ENCODE results near the gene SLC30A4.

Gene SLC30A4

DNA sequence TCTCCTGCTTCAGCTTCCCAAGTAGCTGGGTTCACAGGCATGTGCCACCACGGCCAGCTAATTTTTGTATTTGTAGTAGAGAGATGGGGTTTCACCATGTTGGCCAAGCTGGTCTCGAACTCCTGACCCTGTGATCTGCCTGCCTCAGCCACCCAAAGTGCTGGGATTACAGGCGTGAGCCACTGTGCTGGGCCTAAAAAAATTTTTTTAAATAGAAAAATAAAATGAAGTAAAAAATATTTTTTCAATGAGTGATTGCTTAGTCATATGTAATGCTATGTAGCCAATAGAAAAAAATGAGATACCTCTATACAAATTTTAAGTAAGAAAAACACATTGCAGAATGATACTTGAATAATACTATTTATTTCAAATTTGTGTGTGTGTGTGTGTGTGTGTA, 27.9 kb upstream of the SLC30A4 start:
- H2AFZ ChIP-seq (ENCODE audit: low read depth, low read length): no peak overlapping the region
- peaks cover 1 to 12% of the 10 kb centered on the region in 2 experiments for H3K27me3 ChIP-seq (ENCODE audit: control insufficient read depth in 1 of 2, insufficient read depth in 1 of 2, low read length in 2 of 2)
- peak overlapping the region; percentile 17 for H3K27ac ChIP-seq (ENCODE audit: low read length, poor library complexity, severe bottlenecking)
- H2BK5ac ChIP-seq (ENCODE audit: low read depth, low read length, poor library complexity, severe bottlenecking): no peak overlapping the region
- no peaks in the 10 kb centered on the region for H3K36me3 ChIP-seq (ENCODE audit: control insufficient read depth in 1 of 2, insufficient read depth in 2 of 2, low read depth in 1 of 2, low read length in 2 of 2)
- H3K79me1 ChIP-seq (replicated peaks; ENCODE audit: low read length, poor library complexity, severe bottlenecking): no peaks in the 10 kb centered on the region
- H3K4me3 ChIP-seq (ENCODE audit: insufficient read depth in 1 of 2, low read depth in 1 of 2, low read length in 2 of 2): no peak overlapping the region
- no peak overlapping the region for H2AK5ac ChIP-seq (ENCODE audit: low read length, severe bottlenecking)
- H3K9me3 ChIP-seq (ENCODE audit: control insufficient read depth, low read length): no peaks in the 10 kb centered on the region
- no peak overlapping the region for H2BK12ac ChIP-seq (ENCODE audit: low read length in 2 of 2)
- H4K91ac ChIP-seq (ENCODE audit: low read length): no peak overlapping the region
- H4K8ac ChIP-seq (ENCODE audit: low read length): no peak overlapping the region
- H3K23ac ChIP-seq (ENCODE audit: low read length in 2 of 2): no peak overlapping the region
- DNase-seq: no peak
- 94% methylated on average over 2 of the region's 3 CpGs for WGBS
- H2BK120ac ChIP-seq (ENCODE audit: low read depth, low read length): no peak overlapping the region
- no peak overlapping the region for H3K4me2 ChIP-seq (ENCODE audit: low read length, poor library complexity, severe bottlenecking)
- H3K4ac ChIP-seq (ENCODE audit: low read depth in 1 of 2, low read length in 2 of 2): no peak overlapping the region
- no peak overlapping the region for H3K18ac ChIP-seq (ENCODE audit: low read depth in 1 of 2, low read length in 2 of 2)
- H3K14ac ChIP-seq (ENCODE audit: low read length in 2 of 2): no peak overlapping the region
- peak overlapping the region; percentile 50 for H3K9ac ChIP-seq (ENCODE audit: low read length)
- peaks cover 2% of the 10 kb centered on the region for H3K4me1 ChIP-seq (ENCODE audit: control insufficient read depth, insufficient read depth, low read depth, low read length)
- H2BK15ac ChIP-seq (ENCODE audit: low read depth, poor library complexity, severe bottlenecking): no peak overlapping the region

DNA sequence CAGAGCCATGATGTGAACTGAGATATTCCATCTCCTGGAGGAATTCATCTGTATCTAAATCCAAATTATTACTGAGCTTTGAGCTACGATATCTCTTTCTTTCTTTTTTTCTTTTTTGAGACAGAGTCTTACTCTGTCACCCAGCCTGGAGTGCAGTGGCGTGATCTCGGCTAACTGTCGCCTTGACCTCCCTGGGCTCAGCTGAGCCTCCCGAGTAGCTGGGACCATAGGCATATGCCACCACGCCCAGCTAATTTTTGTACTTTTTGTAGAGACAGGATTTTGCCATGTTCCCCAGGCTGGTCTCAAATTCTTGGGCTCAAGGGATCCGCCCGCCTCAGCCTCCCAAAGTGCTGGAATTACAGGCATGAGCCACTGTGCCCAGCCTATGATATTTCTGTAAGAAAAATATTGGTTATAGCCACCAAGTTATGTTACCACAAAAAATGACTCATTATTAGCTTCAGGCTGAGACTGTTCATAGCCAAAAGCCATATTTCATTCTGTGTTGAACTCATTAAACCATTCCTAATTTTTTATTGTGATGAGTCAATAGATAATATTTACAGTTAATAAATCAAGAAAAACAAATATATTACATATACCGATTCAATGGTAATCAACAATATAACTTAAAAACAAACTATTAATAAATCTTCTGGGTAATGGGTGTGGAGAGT, 27.1 kb upstream of the SLC30A4 start:
- no peaks in the 10 kb centered on the region for H3K9me3 ChIP-seq (ENCODE audit: control insufficient read depth, low read length)

DNA sequence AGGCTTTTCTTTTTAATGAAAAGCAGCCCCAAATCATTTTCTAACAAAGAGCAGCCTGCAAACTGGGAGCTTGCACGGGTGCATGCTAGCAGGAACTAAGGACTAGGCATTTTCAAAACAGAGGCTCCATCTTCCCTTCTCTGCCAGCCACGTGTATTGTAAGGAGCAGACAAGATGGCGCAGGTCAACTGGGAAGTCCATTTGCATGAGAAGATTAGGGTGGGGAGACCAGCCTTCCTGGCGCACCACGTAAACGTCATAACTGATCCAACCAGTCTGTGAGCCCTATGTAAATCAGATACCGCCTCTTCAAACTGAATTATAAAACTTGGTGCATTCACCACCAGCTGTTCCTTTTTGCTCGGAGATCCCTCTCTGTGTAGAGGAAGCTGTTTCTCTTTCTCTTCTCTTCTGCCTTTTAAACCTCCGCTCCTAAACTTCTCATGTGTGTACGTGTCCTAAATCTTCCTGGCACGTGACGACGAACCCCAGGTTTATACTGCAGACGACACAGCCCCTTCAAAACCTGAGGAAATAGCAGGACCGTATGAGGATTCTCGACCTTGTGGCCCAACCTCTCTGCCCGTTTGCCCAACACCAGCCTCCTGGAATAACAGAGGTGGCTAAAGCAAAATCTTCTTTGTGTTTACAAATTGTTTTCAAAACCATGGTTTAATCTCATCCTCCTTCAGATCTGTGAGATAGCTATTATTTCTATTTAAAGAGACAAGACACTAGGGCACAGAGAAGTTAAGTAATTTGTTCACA, 26.4 kb upstream of the SLC30A4 start:
- Histone ChIP-seq H3K27me3 (ENCODE audit: control insufficient read depth in 1 of 2, insufficient read depth in 1 of 2, low read length in 2 of 2) (peaks cover 0 to 11% of the 10 kb centered on the region in 2 experiments), H3K14ac (ENCODE audit: low read length in 2 of 2) (no peak overlapping the region), H3K79me1 (replicated peaks; ENCODE audit: low read length, poor library complexity, severe bottlenecking) (no peaks in the 10 kb centered on the region), H2BK15ac (ENCODE audit: low read depth, poor library complexity, severe bottlenecking) (no peak overlapping the region), H3K9ac (ENCODE audit: low read length) (peak overlapping the region; percentile 50), H3K4me3 (ENCODE audit: insufficient read depth in 1 of 2, low read depth in 1 of 2, low read length in 2 of 2) (peak overlapping the region in 1 of 2 experiments; percentile 53), H3K4me1 (ENCODE audit: control insufficient read depth, insufficient read depth, low read depth, low read length) (peaks cover 2% of the 10 kb centered on the region), H3K4ac (ENCODE audit: low read depth in 1 of 2, low read length in 2 of 2) (no peak overlapping the region), H3K36me3 (ENCODE audit: control insufficient read depth in 1 of 2, insufficient read depth in 2 of 2, low read depth in 1 of 2, low read length in 2 of 2) (no peaks in the 10 kb centered on the region), H2AK5ac (ENCODE audit: low read length, severe bottlenecking) (no peak overlapping the region), H2BK120ac (ENCODE audit: low read depth, low read length) (no peak overlapping the region), H2BK12ac (ENCODE audit: low read length in 2 of 2) (no peak overlapping the region), H3K27ac (ENCODE audit: low read length, poor library complexity, severe bottlenecking) (no peak overlapping the region), H4K8ac (ENCODE audit: low read length) (no peak overlapping the region), H3K4me2 (ENCODE audit: low read length, poor library complexity, severe bottlenecking) (no peak overlapping the region), H3K23ac (ENCODE audit: low read length in 2 of 2) (no peak overlapping the region), H2AFZ (ENCODE audit: low read depth, low read length) (no peak overlapping the region), H3K9me3 (ENCODE audit: control insufficient read depth, low read length) (no peaks in the 10 kb centered on the region), H3K18ac (ENCODE audit: low read depth in 1 of 2, low read length in 2 of 2) (no peak overlapping the region), H2BK5ac (ENCODE audit: low read depth, low read length, poor library complexity, severe bottlenecking) (no peak overlapping the region), H4K91ac (ENCODE audit: low read length) (no peak overlapping the region)
- DNase-seq: no peak
- 86% methylated on average over 16 of the region's 17 CpGs for WGBS

More for the DNA sequence above, 27.1 kb upstream of the SLC30A4 start:
- Histone ChIP-seq H4K8ac (ENCODE audit: low read length) (no peak overlapping the region), H3K27me3 (ENCODE audit: control insufficient read depth in 1 of 2, insufficient read depth in 1 of 2, low read length in 2 of 2) (peaks cover 0 to 11% of the 10 kb centered on the region in 2 experiments), H3K4me1 (ENCODE audit: control insufficient read depth, insufficient read depth, low read depth, low read length) (peaks cover 2% of the 10 kb centered on the region), H2AFZ (ENCODE audit: low read depth, low read length) (no peak overlapping the region), H3K4me3 (ENCODE audit: insufficient read depth in 1 of 2, low read depth in 1 of 2, low read length in 2 of 2) (peak overlapping the region in 1 of 2 experiments; percentile 53), H2BK120ac (ENCODE audit: low read depth, low read length) (no peak overlapping the region), H3K14ac (ENCODE audit: low read length in 2 of 2) (no peak overlapping the region), H2AK5ac (ENCODE audit: low read length, severe bottlenecking) (no peak overlapping the region), H4K91ac (ENCODE audit: low read length) (no peak overlapping the region), H3K4ac (ENCODE audit: low read depth in 1 of 2, low read length in 2 of 2) (no peak overlapping the region), H3K18ac (ENCODE audit: low read depth in 1 of 2, low read length in 2 of 2) (no peak overlapping the region), H3K23ac (ENCODE audit: low read length in 2 of 2) (no peak overlapping the region), H3K9ac (ENCODE audit: low read length) (peak overlapping the region; percentile 50), H3K4me2 (ENCODE audit: low read length, poor library complexity, severe bottlenecking) (no peak overlapping the region), H2BK5ac (ENCODE audit: low read depth, low read length, poor library complexity, severe bottlenecking) (no peak overlapping the region), H3K27ac (ENCODE audit: low read length, poor library complexity, severe bottlenecking) (no peak overlapping the region), H2BK15ac (ENCODE audit: low read depth, poor library complexity, severe bottlenecking) (no peak overlapping the region), H3K36me3 (ENCODE audit: control insufficient read depth in 1 of 2, insufficient read depth in 2 of 2, low read depth in 1 of 2, low read length in 2 of 2) (no peaks in the 10 kb centered on the region), H2BK12ac (ENCODE audit: low read length in 2 of 2) (no peak overlapping the region), H3K79me1 (replicated peaks; ENCODE audit: low read length, poor library complexity, severe bottlenecking) (no peaks in the 10 kb centered on the region)
- DNase-seq: no peak
- WGBS: 96% methylated on average over 8 of the region's 9 CpGs

DNA sequence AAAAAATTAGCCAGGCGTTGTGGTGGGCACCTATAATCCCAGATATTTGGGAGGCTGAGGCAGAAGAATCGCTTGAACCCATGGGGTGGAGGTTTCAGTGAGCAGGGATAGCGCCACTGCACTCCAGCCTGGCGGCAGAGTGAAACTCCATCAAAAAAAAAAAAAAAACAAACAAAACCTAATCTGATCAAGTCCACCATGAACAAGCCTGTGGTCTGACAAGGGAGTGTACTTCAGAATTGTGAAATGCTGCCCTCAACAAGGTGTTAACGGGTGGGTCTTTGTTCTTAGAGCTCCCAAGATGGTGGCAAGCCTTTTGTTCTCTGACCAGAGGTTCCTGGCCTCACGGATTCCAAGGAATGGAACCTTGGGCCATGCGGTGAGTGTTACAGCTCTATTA, 24.2 kb upstream of the SLC30A4 start:
- no peaks in the 10 kb centered on the region for H3K36me3 ChIP-seq (ENCODE audit: control insufficient read depth in 1 of 2, insufficient read depth in 2 of 2, low read depth in 1 of 2, low read length in 2 of 2)
- H2AFZ ChIP-seq (ENCODE audit: low read depth, low read length): no peak overlapping the region
- peaks cover 0 to 11% of the 10 kb centered on the region in 2 experiments for H3K27me3 ChIP-seq (ENCODE audit: control insufficient read depth in 1 of 2, insufficient read depth in 1 of 2, low read length in 2 of 2)
- H3K18ac ChIP-seq (ENCODE audit: low read depth in 1 of 2, low read length in 2 of 2): no peak overlapping the region
- no peak overlapping the region for H3K23ac ChIP-seq (ENCODE audit: low read length in 2 of 2)
- H3K9ac ChIP-seq (ENCODE audit: low read length): no peak overlapping the region
- no peaks in the 10 kb centered on the region for H3K79me1 ChIP-seq (replicated peaks; ENCODE audit: low read length, poor library complexity, severe bottlenecking)
- H4K8ac ChIP-seq (ENCODE audit: low read length): no peak overlapping the region
- H3K4me3 ChIP-seq (ENCODE audit: insufficient read depth in 1 of 2, low read depth in 1 of 2, low read length in 2 of 2): no peak overlapping the region
- H3K4me2 ChIP-seq (ENCODE audit: low read length, poor library complexity, severe bottlenecking): no peak overlapping the region
- no peak overlapping the region for H2BK120ac ChIP-seq (ENCODE audit: low read depth, low read length)
- H2BK15ac ChIP-seq (ENCODE audit: low read depth, poor library complexity, severe bottlenecking): no peak overlapping the region
- no peak overlapping the region for H2BK5ac ChIP-seq (ENCODE audit: low read depth, low read length, poor library complexity, severe bottlenecking)
- no peak overlapping the region for H3K4ac ChIP-seq (ENCODE audit: low read depth in 1 of 2, low read length in 2 of 2)
- no peak overlapping the region for H3K14ac ChIP-seq (ENCODE audit: low read length in 2 of 2)
- H2BK12ac ChIP-seq (ENCODE audit: low read length in 2 of 2): no peak overlapping the region
- 84% methylated on average over 3 of the region's 7 CpGs for WGBS
- no peaks in the 10 kb centered on the region for H3K9me3 ChIP-seq (ENCODE audit: control insufficient read depth, low read length)
- H3K4me1 ChIP-seq (ENCODE audit: control insufficient read depth, insufficient read depth, low read depth, low read length): peaks cover 2% of the 10 kb centered on the region
- DNase-seq: no peak
- no peak overlapping the region for H4K91ac ChIP-seq (ENCODE audit: low read length)
- no peak overlapping the region for H2AK5ac ChIP-seq (ENCODE audit: low read length, severe bottlenecking)
- no peak overlapping the region for H3K27ac ChIP-seq (ENCODE audit: low read length, poor library complexity, severe bottlenecking)
